HG02870 (cell line): ENCODE measurements around the gene PTBP1.

Source experiments
- ATAC-seq: cut with Tn5 transposase; IDR thresholded peaks from one replicate; pipeline ENCODE4 v1.9.1; 2021; ENCODE audit warnings: mild to moderate bottlenecking, moderate library complexity; ENCODE audit not compliant: unreplicated experiment

Gene PTBP1

GRCh38 chr19:796692-797527 lies at the start of gene PTBP1:
Gene PTBP1, plus strand, starts transcription at chr19:797452. Its CDS starts 46 bp downstream, at chr19:797498.
- ATAC-seq, result peak; percentile 84

- no peak for ATAC-seq
Measured at GRCh38 chr19:748274-748598, 49.0 kb upstream of the PTBP1 start.

DNA sequence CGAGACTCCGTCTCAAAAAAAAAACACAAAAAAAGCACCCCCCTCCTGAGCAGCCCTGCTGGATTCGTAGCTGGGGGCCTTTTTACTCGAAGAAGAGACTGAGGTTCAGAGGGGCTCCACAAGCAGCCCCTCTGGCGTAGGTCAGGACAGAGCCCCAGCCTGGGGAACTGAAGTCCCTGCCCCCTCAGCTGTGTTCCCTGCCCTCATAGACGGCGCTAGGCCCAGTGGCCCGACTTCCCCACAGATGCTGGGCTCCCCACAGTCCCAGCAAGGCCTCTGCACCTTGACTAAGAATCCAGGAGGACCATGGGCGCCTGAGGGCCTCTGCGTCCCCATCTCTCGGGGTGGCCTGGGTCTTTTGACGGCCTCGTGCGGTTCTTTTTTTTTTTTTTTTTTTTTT lies 47.4 kb upstream of the PTBP1 start:
- no peak for ATAC-seq

DNA sequence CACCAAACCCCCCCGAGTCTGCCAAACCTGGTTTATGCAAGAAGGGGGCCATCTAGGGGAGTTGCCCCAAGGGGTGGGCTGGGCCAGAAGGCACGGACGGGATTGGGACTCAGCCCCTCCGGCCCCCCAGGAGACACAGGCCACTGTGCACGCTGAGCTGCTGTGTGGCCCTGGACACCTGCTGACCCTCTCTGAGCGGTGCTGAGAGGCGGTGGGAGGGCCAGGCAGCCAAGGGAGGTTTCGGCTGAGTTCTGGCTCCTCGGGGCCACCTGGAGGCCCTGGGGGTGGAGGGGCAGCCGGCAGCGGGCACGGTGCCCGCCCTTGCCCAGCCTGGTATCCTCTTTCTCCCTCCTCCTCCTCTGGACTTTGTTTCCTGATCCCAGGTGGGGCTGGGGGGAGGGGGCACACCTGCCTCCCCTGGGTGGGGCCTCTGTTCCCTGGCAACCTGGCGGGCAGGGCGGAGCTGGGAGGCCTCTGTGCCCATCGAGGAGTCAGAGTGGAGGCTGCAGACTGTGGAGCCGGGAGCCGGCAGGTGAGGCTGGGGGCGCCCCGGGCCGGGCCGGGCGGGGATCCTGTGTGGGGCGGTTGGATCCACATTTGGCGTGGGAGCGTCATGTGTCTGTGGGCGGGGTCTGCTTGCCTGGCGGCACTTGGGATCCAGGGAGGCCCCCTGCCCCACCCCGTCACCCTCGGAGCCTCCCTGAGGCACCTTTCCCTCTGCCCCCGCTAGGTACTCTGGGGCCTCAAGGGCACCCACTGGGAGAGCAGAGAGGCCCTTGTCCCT lies 46.4 kb upstream of the PTBP1 start, which contains the start of gene MISP:
Gene MISP (plus strand): TSS at position 473 of the 784 bp plus-strand sequence. CDS start 5,835 bp downstream, outside the sequence.
- no peak for ATAC-seq

GRCh38 chr19:751501-752341 lies 45.5 kb upstream of the PTBP1 start:
- no peak for ATAC-seq

DNA sequence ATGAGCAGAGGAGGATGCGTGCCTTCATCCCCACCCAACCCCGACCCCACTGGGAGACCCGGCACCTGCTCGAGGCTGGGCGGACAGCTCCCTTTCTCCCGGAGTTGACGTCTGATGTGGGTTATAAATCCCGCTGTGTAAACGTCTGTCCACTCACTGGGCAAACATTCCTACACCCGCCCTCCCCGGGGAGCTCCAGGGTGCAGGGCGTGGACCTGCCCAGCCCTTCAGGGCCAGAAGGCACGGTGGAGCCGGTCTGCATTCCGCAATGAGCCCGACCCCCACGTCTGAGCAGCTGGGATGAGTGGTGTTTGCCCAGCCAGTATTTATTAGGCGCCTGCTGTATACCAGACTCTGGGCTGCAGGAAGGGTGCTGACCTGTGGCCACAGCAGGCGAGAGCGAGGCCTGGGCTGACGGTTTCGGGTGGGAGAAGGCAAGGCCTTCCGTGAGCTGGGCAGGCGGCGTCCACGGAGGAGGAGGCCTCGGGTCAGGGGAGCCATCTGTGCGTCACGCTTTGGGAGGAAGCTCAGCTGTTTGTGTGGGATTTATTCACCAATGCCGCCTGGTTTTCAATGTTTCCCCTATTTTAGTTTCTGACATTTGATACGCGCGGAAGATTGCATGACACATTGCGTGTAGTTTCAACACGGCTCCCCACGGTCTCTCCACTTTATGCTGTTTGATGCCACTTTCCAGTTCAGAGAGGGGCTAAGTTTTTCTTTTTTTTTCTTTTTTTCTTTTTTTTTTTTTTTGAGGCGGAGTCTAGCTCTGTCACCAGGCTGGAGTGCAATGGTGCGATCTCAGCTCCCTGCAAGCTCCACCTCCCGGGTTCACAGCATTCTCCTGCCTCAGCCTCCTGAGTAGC lies 44.4 kb upstream of the PTBP1 start:
- ATAC-seq, result no peak

- no peak for ATAC-seq
Measured at GRCh38 chr19:754530-754929, 42.7 kb upstream of the PTBP1 start.

DNA sequence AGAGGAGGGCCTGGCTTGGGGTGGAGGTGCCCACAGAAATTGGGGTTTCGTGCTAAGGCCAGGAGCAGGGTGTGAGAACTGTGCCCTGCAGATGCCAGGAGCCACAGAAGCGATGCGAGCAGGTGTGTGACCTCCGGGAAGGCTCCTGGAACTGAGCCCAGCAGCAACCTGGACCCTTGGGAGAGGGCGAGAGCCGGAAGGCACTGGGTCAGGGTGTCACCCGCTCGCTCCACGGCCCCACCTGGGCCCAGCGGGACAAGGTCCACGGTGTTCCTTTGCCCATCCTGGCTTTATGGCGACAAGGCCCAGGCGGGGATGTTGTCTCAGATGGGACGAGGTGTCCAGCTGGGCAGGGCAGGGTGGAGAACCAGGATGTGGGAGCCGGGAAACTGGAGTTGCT lies 42.2 kb upstream of the PTBP1 start:
- ATAC-seq, result no peak

DNA sequence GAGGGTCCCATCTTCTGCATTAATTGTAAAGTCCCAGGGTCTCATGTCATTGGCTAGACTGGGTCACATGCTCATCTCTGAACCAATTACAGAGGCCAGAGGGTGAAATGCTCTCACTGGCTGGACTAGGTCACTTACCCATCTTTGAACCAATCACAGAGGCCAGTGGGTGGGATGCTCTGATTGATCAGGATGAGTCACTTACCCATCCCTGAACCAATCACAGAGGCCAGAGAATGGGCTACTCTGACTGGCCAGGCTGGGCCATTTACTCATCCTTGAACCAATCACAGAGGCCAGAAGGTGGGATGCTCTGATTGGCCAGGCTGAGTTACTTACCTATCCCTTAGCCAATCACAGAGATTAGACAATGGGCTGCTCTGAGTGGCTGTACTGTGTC lies 41.0 kb upstream of the PTBP1 start:
- no peak for ATAC-seq

DNA sequence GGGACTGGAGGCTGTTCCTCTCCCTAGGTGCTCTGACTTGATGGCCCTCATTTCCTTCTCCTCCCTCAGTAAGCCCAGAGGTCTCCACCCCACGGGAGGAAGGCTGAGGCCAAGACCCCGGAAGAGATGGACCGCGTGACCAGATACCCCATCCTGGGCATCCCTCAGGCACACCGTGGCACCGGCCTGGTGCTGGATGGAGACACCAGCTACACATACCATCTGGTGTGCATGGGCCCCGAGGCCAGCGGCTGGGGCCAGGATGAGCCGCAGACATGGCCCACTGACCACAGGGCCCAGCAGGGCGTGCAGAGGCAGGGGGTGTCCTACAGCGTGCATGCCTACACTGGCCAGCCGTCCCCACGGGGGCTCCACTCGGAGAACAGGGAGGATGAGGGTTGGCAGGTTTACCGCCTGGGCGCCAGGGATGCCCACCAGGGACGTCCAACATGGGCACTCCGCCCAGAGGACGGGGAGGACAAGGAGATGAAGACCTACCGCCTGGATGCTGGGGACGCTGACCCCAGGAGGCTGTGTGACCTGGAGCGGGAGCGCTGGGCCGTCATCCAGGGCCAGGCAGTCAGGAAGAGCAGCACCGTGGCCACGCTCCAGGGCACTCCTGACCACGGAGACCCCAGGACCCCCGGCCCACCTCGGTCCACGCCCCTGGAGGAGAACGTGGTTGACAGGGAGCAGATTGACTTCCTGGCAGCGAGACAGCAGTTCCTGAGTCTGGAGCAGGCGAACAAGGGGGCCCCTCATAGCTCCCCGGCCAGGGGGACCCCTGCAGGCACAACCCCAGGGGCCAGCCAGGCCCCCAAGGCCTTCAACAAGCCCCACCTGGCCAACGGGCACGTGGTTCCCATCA lies 40.2 kb upstream of the PTBP1 start:
- no peak for ATAC-seq

GRCh38 chr19:757811-758668 lies 39.2 kb upstream of the PTBP1 start:
- no peak for ATAC-seq

- ATAC-seq, result no peak
Measured at GRCh38 chr19:763181-763580, 34.1 kb upstream of the PTBP1 start.

DNA sequence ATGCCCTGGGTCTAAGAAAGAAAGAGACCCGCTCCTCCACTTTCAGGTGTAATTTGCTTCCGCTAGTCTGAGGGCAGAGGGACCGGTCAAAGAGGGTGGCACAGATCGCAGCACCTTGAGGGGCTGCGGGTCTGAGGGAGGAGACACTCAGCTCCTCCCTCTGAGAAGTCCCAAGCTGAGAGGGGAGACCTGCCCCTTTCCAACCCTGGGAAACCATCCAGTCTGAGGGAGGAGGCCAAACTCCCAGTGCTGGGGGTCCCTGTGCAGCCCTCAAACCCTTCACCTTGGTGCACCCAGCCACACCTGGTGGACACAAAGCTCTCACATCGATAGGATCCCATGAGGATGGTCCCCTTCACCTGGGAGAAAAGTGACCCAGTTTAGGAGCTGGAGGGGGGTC lies 33.4 kb upstream of the PTBP1 start:
- ATAC-seq, result no peak

GRCh38 chr19:764301-764700 lies 33.0 kb upstream of the PTBP1 start:
- no peak for ATAC-seq

DNA sequence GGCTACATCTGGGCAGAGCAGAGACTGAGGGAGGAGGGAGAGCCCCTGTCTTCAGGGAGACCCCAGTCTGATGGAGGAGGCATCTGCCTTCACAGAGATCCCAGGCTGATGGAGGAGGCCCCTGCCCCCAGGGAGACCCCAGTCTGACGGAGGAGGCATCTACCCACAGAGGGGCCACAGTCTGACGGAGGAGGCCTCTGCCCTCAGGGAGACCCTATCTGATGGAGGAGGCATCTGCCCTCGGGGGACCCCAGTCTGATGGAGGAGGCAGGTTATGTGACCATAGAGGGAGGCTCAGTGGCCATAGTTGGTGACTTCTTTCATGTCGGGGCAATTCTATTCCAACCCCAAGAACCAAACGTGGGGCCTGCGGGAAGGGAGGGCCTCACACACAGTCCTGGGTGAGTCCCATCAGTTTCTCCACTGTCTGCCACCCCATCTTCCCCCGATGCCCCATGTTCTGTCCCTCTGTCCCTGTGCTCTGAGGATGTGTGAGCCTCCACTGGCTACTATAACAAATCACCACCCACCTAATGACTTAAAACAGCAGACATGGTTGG lies 32.0 kb upstream of the PTBP1 start:
- no peak for ATAC-seq

- ATAC-seq, result no peak
Measured at GRCh38 chr19:768424-768823, 28.8 kb upstream of the PTBP1 start.

DNA sequence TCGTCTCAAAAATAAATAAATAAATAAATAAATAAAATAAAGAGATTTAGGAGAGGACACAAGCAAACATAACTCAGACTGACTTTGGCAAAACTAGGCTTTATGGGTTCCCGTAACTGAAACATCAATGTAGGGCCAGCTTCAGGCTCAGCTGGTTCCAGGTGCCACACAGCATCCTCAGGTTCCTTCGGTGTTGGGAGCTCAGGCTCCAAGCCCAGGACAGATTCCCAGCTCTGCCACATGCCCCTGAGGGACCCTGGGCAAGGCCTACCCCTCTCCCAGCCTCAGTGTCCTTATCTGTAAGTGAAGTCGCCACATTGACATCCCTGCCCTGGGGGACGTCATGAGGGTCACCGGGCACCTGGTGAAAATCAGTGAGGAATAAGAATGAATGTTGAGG lies 27.6 kb upstream of the PTBP1 start:
- ATAC-seq, result no peak

DNA sequence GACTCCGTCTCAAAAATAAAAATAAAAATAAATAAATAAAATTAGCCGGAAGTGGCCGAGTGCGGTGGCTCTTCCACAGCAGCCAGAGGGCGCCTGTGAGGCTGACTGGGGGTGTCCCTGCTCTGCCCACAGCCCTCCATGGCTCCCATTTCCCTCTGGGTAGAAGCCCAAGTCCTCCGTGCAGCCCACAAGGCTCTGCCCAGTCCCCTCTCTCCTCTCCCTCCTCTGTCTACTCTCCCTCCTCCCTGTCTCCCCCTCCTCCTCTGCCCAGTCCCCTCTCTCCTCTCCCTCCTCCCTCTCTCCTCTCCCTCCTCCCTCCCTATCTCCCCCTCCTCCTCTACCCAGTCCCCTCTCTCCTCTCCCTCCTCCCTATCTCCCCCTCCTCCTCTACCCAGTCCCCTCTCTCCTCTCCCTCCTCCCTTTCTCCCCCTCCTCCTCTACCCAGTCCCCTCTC lies 25.9 kb upstream of the PTBP1 start:
- ATAC-seq, result no peak
